DMS53 (cell line): ENCODE measurements around the gene UBL4B.

Source experiments
- DNase-seq: peaks from one replicate; lab custom pipeline; 2025; lab: John Stamatoyannopoulos, UW

Gene UBL4B

DNA sequence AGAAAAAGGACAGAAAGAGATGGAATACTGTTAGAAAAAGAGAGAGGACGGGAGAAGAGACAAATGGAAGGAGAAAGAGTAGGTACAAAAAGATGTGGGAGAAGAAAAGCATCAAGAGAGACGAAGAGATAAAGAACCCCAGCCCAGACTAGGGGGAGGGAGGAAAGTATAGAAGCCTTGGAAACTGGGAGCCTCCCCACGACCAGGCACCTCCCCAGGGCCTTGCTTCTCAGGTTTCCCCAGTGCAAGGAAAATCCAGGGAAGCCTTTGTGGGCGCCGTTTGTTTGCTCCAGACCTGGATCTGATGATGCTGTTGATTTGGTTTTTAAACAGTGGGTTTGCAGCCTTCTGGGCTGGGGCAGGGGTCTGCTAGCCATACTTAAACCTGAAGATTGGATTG, 26.6 kb upstream of the UBL4B start:
- DNase-seq, result no peak

DNA sequence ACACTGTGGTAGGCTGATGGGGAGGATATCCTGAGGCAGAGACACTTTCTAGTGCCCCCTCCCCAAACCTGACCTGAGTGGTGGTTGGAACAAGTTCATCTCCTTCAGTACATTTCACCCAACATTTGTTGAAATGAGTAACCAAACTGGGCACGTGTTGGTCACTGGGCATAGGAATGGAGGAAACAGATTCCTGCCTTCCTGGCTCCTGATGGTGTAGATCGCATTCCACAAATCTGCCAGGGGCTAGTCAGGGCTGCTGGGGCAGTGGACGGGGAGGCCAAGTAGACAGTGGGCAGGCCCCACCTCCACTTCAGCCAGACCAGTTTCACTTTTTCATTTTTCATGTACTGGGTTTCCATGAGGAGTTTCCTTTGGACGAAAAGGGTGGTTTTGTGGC, 25.3 kb upstream of the UBL4B start:
- no peak for DNase-seq

DNA sequence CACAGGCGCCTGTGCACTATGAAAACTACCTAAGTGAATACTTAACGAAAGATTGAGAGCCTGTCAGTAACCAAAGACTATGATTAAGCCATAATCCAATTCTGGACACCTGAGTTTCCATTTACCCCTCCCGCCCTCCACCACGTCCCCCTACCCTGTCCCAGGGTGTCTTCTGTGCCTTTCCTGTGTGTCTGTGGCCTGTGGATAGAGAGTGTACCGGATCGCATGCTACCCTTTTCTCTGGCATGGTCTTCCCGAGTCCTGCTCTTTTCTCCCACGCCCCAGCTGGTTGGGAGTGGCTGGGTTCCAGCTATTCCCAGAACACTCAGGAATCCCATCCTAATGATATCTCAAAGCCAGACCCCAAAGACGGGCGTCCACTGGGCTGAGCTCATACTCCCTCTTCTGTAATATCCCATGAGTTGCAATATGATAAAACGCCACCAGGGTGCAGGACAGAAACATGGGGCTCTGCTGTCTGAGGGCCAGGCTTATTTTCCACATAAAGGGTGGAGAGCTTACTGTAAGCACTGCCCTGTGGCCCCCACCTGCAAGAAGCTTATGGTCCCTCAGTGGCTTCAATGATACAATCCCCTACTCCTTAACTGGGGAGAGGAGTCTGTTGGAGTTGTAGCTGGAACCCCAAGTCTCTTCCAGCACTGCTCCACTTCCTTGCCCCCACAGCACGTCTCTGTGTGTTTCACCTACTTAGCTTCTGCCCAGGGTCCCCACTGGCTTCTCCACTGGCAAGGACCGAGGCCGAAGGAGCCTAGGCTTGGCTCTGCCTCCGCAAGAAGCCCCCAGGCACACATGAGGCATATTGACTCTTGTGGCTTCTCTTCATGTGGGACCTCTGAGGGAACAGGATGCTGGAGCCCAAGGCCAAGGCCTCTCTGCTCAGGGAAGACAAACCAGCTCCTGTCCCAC, 24.2 kb upstream of the UBL4B start:
- DNase-seq, result peak; percentile 82

DNA sequence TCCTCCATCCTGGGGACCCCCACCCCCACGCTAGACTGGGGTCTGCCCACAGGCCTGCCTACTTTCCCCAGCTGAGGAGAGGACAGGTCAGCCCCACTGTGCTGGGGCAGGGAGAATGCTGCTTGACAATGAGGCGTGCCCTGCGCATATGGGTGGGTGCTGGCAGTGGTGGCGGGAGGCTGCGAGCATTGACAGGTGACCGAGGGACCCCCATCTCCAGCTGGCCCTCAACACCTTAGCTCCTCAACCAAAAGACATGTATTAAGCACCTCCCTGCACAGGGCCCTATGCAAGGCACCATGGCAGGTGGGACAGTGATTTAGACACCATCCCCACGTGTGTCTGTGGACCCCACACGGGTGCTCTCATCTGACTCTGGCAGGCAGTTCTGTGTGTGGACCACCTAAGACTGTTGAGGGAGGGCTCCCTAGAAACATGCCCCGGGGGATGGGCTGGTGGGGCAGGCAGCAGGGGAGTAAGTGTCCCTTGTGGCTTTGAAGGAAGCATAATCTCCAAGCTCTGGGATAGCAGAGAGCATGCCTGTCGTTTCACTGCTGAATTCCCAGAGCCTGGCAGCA, 23.4 kb upstream of the UBL4B start:
- DNase-seq, result no peak

DNA sequence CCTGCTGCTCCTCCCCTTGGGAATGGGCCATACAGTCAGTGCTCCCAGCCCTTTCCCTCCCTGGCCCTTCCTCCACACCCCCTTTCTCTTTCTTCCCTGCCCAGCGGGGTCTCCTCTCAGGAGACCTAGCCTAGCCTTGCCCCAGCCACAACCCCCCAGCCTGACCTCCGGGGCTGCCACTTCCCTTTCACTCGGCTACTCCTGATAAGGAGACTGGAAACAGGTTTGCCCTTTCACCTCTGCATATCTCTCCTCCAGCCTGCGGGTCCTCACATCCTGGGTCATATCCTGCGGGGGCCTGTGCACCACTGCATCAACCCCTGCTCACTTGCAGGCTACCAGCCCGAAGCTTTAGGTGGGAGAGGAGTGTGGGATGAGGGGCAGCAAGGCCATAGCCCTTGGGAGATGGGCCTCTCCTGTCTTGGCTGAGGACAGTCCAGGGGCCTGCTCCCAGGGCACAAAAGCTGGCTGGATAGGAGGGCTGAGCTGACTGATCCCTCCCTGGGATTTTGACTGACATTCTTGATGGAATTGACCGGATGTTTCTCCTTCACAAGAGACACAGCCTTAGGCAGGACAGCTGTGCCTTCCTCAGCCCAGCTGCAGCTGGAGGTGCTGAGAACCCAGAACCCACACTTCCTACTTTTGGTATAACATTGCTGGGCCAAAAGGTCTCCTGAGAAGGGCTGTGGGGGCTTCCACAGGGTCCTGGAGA, 22.5 kb upstream of the UBL4B start:
- DNase-seq, result no peak

DNA sequence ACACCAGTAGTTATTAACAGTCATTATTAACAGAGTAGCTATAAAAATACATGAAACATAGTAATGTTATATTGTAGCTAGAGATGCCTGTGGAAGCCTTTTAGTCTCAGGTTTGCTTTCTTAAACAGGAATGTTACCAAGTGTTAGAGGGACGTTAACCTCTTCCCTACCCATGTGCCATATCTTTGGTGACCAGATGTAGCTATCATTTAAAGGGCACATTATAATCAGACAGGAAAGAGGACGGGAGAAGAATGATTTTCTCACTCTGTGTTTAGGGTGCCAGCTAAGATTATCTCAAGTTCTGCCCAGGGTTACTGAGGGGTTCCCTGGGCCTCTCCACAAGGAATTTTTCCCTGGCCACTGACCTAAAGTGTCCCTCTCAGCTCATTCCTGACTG, 20.9 kb upstream of the UBL4B start:
- no peak for DNase-seq

DNA sequence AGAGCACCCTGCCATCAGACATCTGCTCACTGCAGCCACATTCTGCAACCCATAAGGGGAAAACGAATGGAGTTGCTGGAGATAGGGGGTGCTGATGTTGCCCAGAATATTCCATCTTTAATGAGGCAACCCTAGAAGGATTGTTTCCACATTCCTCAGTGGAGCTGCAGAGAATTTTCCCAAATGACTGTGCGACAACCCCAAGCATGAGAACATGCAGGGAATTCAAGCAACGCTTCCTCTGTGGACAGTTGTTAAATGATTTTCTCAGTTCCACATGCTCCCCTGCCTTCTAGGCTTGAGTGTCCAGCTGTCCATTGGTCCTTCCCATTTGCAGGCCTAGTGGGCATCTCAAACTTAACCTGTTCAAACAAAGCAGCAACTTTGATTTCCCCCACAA, 20.5 kb upstream of the UBL4B start:
- DNase-seq, result no peak

DNA sequence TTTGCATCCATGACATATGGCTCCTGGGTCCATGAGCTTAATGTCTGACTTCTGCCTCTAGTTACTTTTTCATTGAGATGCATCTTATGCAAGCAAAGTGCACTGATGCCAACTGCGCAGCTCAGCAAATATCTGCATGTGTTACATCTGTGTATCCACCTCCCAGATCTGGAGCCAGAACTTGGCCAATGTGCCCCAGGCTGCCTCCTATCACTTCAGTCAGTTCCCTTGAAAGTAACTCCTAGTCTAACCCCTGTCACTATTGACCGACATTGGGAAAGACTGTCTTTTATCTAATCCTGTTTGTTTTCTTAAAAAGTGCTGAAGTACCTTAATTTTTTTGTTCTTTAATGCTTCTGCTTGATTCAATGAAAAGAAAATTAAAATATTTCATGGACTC, 19.3 kb upstream of the UBL4B start:
- DNase-seq, result no peak

DNA sequence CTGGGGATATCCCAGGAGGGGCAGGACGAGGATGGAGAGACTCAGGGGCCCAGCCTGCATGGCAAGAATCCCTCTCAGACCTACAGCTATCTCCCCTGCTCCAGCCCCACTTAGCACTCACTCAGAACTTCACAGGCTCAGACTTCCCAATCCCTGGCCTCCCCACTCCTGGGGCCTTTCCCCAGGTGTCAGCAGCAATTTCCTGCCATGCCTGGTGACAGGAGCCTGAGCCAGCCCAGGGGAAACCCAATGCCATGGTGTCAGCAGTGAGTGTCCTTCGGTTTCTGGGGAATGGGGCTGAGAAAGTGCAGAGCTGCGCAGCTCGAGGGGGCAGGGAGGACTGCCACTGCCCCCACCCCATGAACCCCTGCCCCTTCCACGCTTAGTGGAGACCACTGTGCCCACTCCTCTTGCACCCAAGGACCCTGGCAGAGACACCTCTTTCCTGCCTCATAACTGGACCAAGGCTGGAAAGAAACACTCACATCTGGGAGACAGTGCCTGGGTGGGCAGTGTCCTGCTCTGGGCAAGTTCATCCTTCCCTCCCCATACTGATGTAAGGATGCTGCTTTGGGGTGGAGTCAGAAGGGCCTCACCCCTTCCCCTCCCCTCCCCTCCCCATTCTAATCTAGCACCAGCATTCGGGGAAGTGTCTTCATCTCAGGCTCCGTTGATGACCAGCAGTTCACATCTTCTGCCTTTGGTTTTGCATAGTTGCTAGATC, 17.1 kb upstream of the UBL4B start:
- no peak for DNase-seq

DNA sequence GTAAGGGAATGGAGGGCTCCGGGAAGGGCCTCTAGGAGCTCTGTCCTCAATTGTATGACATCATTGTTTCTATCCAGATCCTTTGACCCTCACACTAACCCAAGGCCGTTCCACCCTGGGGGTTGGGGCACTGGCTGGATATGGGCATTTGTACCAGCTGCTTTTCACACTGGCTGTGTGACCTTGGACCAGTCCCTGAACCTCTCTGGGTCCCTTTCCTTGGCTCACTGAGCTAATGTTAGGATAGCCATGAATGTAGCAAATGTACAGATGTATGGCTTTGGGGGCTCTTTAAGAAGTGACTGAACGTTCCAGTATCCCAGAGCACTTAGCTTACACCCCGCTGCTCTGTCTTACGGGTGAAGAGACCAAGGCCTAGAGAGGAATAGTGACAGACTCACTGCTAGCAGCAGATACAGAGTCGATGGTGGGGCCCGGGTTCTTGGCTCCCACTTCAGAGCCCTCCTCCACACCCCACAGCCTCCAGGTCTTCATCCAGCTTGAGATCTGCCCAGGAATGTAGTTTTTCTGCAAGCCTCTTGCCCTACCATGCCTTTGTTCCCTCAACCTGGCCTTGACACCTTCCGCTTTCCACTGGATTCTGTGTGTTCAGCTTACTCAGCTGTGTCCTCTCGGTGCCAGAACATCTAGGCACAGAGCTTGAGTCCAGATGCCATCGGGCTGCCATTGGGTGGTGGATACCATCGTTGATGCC, 14.6 kb upstream of the UBL4B start:
- DNase-seq, result no peak

DNA sequence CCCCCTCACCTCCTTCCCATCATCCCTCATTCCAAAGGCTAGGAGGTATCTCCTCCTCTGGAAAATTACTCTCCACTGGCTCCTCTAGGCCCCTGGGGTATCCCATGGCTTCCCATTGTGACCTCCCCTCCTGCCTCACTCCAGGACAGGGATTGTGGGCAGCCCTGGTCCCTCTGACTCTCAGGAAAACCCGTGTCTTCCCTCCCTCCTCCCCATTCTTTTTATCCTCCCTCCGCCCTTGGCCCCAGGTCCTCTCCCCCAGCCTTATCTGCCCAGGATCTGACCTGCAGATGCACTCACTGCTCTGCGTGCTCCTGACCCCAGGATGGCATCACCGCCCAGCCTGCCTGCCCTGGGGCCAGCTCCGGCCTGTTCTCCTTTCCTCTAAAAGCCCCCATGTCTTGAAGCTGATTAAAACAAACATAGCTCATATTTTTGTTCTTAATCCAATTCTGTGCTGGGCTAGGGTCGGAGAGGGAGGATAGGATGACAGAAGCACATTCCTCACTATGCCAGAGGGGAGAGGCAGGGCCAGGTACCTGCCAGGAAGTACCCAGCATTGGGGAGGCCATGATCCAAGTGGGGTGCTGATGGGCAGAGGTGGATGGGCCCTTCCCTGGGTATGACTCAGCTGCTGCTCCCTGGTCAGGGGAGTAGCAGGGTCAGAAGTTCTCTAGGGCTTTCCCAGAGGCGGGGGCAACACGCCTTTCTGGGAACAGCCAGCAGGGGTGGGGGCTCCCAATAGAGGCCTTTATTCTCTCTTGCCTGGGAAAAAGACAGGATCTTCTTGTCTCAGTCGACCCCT, 13.8 kb upstream of the UBL4B start:
- no peak for DNase-seq

DNA sequence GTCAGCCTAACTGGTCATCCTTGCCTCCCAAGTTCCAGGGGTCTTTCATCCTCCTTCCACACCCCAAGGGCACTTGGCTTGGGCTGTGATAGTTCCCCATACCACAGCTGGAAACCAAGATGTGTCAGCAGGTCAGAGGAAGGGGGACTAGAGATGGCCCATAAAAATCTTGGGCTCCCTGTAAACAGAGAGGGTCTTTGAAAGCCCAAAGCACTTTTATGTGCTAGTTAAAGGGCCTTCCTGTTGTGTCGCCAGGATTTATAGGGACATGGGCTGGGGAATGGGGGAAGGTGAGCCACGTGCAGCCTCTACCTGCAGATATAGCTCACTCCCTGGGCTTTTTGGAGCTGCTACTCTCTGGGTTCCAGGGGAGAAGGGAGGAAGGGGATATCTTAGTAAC, 11.9 kb upstream of the UBL4B start:
- no peak for DNase-seq

DNA sequence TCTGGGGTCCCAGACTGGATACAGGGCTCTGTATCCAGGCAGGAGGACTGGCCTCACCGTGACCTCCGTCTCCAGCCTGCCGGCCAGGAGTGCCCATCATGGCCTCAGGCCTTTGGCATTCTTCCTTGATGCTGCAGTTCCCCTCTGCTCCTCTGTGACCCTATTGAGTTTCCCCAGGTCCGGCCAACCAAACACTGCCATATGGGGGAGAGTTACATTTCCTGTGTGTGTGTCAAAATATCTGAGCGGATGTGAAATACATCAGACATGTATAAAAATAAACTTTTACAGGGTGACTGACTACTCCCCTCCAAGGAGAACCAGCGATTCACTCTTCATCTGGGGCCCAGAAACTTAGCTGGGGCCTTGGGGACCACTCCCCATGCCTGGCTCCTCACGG, 10.2 kb upstream of the UBL4B start:
- DNase-seq, result no peak

DNA sequence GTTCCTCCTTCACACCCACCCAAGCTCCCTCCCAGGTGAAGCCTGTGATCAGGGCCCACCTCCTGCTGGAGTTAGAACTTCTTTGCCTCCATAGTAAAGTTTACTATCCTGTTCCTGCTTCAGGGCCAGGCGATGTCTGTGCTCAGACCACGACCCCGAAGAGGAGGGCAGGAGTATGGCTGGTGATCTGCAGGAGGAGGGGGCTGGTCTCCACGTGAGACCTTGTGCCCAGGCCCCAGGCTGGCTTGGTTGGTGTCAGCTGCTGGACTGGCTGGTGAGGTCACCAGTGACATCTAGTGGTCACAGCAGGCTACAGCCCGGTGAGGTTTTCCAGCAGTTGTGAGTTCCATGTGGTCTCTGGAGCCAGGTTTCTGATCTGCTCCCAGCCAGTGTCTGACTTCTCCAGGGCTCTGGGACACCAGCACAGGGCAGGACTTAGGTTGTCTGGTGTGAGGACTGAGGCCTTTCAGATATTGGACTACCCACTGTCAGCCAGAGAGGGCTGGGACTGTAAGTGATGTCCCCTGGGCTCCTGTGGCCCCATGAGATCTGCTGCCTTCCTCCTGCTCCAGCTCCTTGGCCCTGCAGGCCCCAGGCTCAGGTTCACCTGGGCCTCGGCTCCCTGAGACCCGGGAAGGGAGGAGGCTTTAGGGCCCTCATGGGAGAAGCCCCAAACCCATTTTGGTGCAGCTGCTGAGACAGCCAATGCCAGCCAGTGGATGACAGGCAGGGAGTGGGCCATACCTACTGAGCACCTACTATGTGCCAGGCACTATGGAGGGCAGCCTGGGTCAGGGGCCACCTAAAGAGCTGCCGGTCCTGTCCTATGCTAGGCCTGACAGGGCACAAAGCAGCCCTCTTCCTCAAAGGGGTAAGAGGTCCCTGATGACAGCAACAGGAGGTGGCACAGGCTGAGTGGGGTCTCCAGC, 6.0 kb upstream of the UBL4B start:
- peak; percentile 86 for DNase-seq

DNA sequence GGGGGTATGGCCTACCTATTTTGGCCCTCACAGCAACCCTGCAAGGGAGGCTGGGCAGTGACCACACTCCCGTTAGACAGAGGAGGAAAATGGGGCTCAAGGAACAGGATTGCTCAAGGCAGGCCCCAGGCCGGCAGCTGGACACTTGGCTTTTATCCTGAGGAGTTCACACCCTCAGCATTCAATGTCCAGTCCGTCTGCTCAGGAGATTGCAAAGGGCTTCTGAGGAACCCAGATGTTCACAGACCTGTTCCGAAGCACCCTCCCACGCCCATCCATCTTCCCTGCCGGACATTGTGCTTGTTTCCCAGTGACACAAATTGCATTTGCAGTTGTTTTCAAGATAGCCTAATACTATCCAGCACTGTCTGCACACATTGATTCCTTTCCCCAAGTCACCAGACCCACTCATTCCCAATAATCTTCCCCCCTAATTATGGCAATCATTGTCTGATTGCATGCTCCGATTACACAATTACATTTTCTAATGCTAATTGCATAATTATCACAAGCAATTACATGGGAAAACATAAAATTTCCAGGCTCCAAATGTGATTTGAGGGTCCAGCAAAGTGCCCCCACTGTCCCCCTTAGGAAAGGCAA, 4.3 kb upstream of the UBL4B start:
- no peak for DNase-seq

DNA sequence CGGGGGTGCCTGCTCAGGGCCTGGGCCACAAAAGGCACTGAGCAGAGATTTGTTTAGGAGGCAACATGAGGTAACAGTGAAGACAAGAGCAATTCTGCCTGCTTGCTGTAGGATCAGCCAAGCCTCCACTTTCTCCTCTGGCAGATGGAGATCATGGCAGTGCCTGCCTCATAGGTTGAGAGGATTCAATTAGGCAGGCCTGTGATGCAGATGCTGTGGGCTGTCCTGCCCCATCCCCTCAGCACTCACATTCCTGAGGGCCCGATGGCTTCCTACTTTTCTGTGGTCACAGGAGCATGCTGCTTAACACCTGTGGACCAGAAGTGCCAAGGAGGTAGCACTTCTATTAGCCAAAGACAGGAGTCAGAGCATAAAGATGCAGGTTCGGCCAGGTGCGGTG, 1.2 kb upstream of the UBL4B start:
- DNase-seq, result no peak

DNA sequence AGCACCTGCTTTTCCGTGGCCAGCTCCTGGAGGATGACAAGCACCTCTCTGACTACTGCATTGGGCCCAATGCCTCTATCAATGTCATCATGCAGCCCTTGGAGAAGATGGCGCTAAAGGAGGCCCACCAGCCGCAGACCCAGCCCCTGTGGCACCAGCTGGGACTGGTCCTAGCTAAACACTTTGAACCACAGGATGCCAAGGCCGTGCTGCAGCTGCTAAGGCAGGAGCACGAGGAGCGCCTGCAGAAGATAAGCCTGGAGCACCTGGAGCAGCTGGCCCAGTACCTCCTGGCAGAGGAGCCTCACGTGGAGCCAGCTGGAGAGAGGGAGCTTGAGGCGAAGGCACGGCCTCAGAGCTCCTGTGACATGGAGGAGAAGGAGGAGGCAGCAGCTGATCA, 413 bp downstream of the UBL4B start:
- peak; percentile 84 for DNase-seq

DNA sequence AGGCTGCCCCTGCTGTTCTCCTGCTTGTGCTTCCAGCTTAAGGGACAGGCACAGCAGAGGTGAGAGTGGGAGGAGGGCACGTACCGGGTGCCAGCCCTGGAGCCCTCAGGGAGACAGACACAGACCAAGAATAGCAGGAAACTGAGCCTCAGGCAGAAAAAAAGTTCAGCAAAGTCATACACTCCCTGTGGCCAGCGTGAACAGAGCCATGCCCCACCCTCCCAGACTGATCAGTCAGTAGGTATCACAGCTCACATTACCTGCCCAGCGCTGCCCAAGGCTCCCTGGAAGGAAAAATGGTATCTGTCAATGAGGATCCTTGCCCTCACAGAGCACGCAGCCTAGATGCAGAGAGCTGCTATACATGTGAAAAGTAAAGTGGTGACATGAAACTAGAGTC, 1.3 kb downstream of the UBL4B start:
- no peak for DNase-seq

DNA sequence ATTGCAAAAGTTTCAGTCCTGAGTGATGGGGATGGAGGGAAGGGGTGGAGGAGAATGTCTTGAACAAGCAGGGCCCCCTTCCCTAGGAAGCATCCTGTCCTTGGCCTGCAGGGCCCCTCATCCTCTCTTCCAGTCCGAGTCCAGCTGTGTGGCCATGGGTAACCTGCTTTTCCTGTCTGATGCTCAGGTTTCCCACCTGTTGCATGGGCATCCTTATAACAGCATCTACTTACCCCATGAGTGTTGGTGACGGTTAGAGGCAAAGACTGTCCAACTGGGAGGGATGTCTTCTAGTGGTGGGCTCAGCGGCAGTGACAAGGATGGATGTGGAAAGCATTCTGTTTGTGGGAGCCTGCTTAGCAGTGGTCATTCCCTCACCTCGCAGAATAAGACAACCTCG, 1.9 kb downstream of the UBL4B start:
- no peak for DNase-seq
